T1000 (cell line): Measurements from ENCODE around the gene TCAP.
"Not testable (repeated sequence)": the region's sequence is repeated elsewhere in the genome, so short reads cannot be mapped to it uniquely, and the experiment has no call there.

Source experiments
- DNase-seq: peaks from one replicate; lab custom pipeline; 2025; ENCODE audit warnings: mixed read lengths; lab: John Stamatoyannopoulos, UW

The TCAP gene

DNA sequence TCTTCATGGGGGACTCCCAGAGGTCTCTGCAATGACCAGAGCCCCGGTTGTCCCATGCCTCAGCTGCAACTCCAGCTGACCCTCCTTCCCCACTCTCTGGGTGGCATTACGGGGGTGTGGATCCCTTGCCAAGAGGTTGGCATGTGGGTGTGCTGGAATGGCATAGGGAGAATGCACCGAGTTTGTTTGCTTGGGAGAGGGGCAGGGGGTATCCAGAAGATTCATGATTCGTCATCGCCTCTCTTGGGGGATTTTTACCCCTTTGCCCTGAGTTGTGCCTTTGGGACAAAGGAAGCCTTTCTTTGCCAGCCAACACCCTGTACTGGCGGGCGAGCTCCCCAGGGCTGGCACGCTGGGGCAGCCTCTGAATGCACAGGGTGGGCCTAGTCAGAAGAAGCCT, 41.2 kb downstream of the TCAP start:
- DNase-seq, result no peak

DNA sequence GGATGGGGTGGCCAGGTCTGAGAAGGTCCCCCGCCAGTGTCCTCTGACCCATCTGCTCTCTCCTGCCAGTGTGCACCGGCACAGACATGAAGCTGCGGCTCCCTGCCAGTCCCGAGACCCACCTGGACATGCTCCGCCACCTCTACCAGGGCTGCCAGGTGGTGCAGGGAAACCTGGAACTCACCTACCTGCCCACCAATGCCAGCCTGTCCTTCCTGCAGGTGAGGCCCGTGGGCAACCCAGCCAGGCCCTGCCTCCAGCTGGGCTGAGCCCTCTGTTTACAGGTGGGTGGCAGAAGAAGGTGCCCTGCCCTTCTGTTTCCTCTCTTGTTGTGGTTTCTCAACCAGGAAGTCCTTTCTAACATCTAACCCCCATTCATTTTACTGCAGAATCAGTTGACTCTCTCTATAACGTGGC, 41.8 kb downstream of the TCAP start:
- no peak for DNase-seq

DNA sequence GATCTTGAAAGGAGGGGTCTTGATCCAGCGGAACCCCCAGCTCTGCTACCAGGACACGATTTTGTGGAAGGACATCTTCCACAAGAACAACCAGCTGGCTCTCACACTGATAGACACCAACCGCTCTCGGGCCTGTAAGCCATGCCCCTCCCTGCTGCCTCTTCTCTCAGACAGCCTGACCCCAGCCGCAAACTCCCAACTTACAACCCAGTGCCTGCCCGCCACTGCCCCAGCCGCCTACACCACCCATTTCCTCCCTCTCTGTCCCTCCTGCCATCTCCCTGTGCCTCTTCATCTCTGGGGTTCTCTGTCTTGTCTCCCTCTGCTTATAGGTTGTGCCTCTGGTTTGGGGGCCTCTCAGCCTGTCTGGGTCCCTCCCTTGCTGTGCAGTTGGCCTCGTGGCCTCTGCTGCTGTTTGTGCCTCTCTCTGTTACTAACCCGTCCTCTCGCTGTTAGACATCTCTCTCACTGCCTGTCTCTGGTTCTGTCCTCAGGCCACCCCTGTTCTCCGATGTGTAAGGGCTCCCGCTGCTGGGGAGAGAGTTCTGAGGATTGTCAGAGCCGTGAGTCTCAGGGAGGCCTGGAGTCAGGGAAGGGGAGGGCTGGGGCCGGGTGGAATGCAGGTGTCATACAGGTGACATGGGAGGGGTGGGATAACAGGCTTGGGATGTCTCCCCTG, 44.3 kb downstream of the TCAP start:
- no peak for DNase-seq

DNA sequence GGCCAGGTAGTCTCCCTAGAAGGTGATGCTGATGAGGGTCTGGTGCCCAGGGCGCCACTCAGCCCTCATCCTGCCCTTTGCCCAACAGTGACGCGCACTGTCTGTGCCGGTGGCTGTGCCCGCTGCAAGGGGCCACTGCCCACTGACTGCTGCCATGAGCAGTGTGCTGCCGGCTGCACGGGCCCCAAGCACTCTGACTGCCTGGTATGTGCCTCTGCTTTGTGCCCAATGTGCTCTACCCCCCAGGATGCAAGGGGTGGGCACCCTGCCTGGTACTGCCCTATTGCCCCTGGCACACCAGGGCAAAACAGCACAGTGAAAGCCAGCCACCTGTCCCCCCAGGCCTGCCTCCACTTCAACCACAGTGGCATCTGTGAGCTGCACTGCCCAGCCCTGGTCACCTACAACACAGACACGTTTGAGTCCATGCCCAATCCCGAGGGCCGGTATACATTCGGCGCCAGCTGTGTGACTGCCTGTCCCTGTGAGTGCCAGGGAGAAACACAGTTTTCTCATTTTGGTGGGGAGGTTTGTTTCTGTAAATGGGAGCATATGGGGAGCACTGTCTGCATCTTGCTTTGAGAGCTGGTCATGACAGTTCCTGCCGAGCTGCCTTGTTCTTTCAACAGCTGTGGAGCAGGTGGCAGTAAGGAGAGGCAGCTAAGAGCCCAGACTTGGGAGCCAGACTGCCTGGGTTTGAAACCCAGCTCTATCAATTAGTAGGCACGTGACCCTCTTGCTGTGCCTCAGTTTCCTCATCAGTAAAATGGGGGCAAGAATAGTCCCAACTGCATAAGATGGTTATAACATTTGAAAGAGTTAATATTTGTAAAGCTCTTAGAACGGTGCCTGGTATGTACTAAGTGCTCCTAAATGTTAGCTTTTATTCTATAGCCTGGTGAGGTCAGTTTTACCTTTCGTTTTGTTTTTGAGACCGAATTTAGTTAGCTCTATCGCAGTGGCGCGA, 45.1 kb downstream of the TCAP start:
- no peak for DNase-seq

DNA sequence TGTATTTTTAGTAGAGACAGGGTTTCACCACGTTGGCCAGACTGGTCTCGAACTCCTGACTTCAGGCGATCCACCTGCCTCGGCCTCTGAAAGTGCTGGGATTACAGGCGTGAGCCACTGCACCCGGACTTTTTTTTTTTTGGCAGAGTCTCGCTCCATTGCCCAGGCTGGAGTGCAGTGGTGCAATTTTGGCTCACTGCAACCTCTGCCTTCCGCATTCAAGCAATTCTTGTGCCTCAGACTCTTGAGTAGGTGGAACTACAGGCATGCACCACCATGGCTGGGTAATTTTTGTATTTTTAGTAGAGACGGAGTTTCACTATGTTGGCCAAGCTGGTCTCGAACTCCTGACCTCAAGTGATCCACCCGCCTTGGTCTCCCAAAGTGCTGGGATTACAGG, 45.9 kb downstream of the TCAP start:
- DNase-seq, result not testable (repeated sequence)

DNA sequence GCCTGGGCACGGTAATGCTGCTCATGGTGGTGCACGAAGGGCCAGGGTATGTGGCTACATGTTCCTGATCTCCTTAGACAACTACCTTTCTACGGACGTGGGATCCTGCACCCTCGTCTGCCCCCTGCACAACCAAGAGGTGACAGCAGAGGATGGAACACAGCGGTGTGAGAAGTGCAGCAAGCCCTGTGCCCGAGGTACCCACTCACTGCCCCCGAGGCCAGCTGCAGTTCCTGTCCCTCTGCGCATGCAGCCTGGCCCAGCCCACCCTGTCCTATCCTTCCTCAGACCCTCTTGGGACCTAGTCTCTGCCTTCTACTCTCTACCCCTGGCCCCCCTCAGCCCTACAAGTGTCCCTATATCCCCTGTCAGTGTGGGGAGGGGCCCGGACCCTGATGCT, 46.7 kb downstream of the TCAP start:
- DNase-seq, result no peak

DNA sequence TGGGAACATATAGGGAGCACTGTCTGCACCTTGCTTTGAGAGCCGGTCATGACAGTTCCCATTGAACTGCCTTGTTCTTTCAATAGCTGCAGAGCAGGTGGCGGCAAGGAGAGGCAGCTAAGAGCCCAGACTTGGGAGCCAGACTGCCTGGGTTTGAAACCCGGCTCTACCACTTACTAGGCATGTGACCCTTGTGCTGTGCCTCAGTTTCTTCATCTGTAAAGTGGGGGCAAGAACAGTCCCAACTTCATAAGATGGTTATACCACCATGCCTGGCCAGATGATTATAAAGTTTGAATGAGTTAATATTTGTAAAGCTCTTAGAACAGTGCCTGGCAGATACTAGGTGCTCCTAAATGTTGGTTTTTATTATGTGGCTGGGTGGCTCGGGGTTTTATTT, 49.1 kb downstream of the TCAP start:
- no peak for DNase-seq

DNA sequence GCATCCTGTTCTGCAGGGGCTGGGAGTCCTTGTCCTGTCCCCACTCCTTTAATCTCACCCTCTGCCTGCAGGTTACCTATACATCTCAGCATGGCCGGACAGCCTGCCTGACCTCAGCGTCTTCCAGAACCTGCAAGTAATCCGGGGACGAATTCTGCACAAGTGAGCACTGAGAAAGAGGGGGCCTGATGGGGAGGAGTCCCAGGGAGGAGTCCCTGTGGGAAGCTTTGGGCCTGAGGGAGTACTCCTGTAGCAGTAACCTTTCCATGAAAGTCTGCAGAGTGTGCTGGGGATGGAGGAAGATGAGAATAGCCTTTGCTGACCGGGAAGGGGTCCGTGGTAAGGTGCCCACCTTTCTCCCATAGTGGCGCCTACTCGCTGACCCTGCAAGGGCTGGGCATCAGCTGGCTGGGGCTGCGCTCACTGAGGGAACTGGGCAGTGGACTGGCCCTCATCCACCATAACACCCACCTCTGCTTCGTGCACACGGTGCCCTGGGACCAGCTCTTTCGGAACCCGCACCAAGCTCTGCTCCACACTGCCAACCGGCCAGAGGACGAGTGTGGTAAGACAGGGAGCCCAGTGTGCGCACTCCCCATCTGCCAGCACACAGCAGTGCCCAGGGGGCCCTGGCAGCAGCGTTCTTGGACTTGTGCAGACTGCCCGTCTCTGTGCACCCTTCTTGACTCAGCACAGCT, 50.4 kb downstream of the TCAP start:
- DNase-seq, result no peak
